K562 (cell line): ENCODE measurements around the gene GNG3. TPM values are rescaled to one million over a fixed set of nuclear protein-coding genes. Genes with fewer than 3 reads are reported as not detected.

Experiments
- ATAC-seq: fragments of 200-7000 bp; cut with Tn5 transposase; 3 replicates; pipeline ENCODE4 v1.9.1; 2020; ENCODE audit warnings: moderate library complexity
- BruUV-seq: library from RNA; stranded (reverse); fragments of 400-500 nt; replicated peaks from 2 replicates; lab custom pipeline; 2021; lab: Mats Ljungman, UMichigan
- CTCF ChIA-PET: fragments of 300-600 bp; formaldehyde crosslinking; extraction: SDS; loops from one replicate; lab custom pipeline; 2021; ENCODE audit warnings: low intra/inter-chr PET ratio; lab: Yijun Ruan, JAX
- POLR2A ChIA-PET: fragments of 300-600, 350-650 bp; sonication (Branson Sonifier 250); formaldehyde crosslinking; extraction: SDS; loops from one replicate; lab custom pipeline; 2021; ENCODE audit warnings: antibody characterized with exemption, inconsistent platforms; lab: Yijun Ruan, JAX
- DNase-seq, 4 experiments: peaks; one replicate each; pipeline versions ENCODE4 v3.0.0 to v3.0.0-alpha.2; 2011 to 2018; ENCODE audit warnings: low spot score in 3 of 4, mixed read lengths in 3 of 4; ENCODE audit errors: extremely low read depth in 1 of 4
- FAIRE-seq: peaks from 2 replicates; lab custom pipeline; 2011; peaks lifted over from hg19 to GRCh38; lab: Jason Lieb, UNC
- H2AFZ ChIP-seq: 2 replicates; pipeline ENCODE4 v1.6.0; 2011; ENCODE audit warnings: low read depth, low read length, control low read depth, inconsistent platforms
- H3K27ac ChIP-seq: fragments of 200-600 bp; 3 replicates; pipeline ENCODE4 v1.8.0; 2011; ENCODE audit warnings: low read depth, mild to moderate bottlenecking, control low read depth, inconsistent platforms, low read length, moderate library complexity, mixed read lengths; ENCODE audit errors: extremely low read depth
- H3K27me3 ChIP-seq, 2 experiments: fragments of 300-600 bp in 1 of 2; 2 replicates in 1 of 2; 3 replicates in 1 of 2; pipeline versions ENCODE4 v1.6.0 to v1.8.0; 2011; ENCODE audit warnings: inconsistent platforms in 2 of 2, low read length in 2 of 2, mild to moderate bottlenecking in 1 of 2, mixed read lengths in 1 of 2, moderate library complexity in 1 of 2; ENCODE audit not compliant: control insufficient read depth in 2 of 2, insufficient read depth in 2 of 2
- H3K36me3 ChIP-seq: fragments of 300-600 bp; 3 replicates; pipeline ENCODE4 v1.8.0; 2011; ENCODE audit warnings: mild to moderate bottlenecking, low read length, inconsistent platforms; ENCODE audit not compliant: control insufficient read depth, insufficient read depth
- H3K4me1 ChIP-seq, 2 experiments: fragments of 200-600 bp in 1 of 2; replicated peaks in 1 of 2; 2 replicates in 1 of 2; 3 replicates in 1 of 2; pipeline versions ENCODE4 v1.5.1 to v1.8.0; 2011; ENCODE audit warnings: inconsistent platforms in 2 of 2, low read length in 2 of 2, mild to moderate bottlenecking in 1 of 2, mixed read lengths in 1 of 2, moderate library complexity in 1 of 2; ENCODE audit not compliant: control insufficient read depth in 2 of 2, insufficient read depth in 2 of 2
- H3K4me2 ChIP-seq: 2 replicates; pipeline ENCODE4 v1.6.1; 2011; ENCODE audit warnings: low read length, control low read depth, inconsistent platforms, mixed read lengths; ENCODE audit not compliant: insufficient read depth
- H3K4me3 ChIP-seq: fragments of 200-600 bp; sonication (generic), shearing (Covaris generic); 2 replicates; pipeline ENCODE4 v1.5.1; 2016; ENCODE audit warnings: control low read depth, inconsistent platforms
- H3K79me2 ChIP-seq: fragments of 200-600 bp; 3 replicates; pipeline ENCODE4 v1.8.0; 2011; ENCODE audit warnings: low read length, inconsistent platforms; ENCODE audit not compliant: control insufficient read depth, insufficient read depth
- H3K9ac ChIP-seq, 2 experiments: 2 replicates each; pipeline versions ENCODE4 v1.6.0 to v1.6.1; 2011; ENCODE audit warnings: low read depth in 2 of 2, low read length in 2 of 2, control low read depth in 1 of 2, inconsistent platforms in 1 of 2, mild to moderate bottlenecking in 1 of 2, mixed read lengths in 1 of 2; ENCODE audit not compliant: insufficient read depth in 1 of 2
- H3K9me1 ChIP-seq: one replicate; pipeline ENCODE4 v1.6.0; 2011; ENCODE audit warnings: inconsistent platforms, mild to moderate bottlenecking, low read length, moderate library complexity; ENCODE audit not compliant: control insufficient read depth, insufficient read depth
- H3K9me3 ChIP-seq: replicated peaks from 2 replicates; pipeline ENCODE4 v1.5.1; 2011; ENCODE audit warnings: low read depth, low read length, inconsistent platforms; ENCODE audit not compliant: control insufficient read depth, insufficient read depth
- H4K20me1 ChIP-seq: replicated peaks from 2 replicates; pipeline ENCODE4 v1.6.1; 2011; ENCODE audit warnings: low read length, inconsistent platforms, mixed read lengths; ENCODE audit not compliant: control insufficient read depth, insufficient read depth
- CAMTA2 ChIP-seq: fragments of 250-450 bp; sonication (Bioruptor Pico); conservative IDR thresholded peaks from 2 replicates; pipeline ENCODE4 v1.5.1; 2022
- CC2D1A ChIP-seq: fragments of 450-650 bp; IDR thresholded peaks from 2 replicates; pipeline ENCODE4 v1.6.1; 2017; ENCODE audit warnings: mild to moderate bottlenecking
- FUS ChIP-seq: fragments of 200-400 bp; formaldehyde crosslinking; optimal IDR thresholded peaks from 2 replicates; pipeline ENCODE3; 2017; ENCODE audit warnings: low read depth, low read length
- JUND ChIP-seq, 2 experiments: IDR thresholded peaks; 2 replicates in 1 of 2; 3 replicates in 1 of 2; pipeline ENCODE4 v1.6.1; 2011; ENCODE audit warnings: borderline replicate concordance in 2 of 2, low read depth in 2 of 2, low read length in 2 of 2, improper control_type of control experiment in 1 of 2, missing biosample characterization in 1 of 2, missing genetic modification characterization in 1 of 2, missing genetic modification reagents in 1 of 2
- RREB1 ChIP-seq: fragments of 250-450 bp; sonication (Bioruptor Pico); IDR thresholded peaks from 2 replicates; pipeline ENCODE4 v1.4.0; 2020
- TAF9B ChIP-seq: fragments of 450-650 bp; IDR thresholded peaks from 2 replicates; pipeline ENCODE4 v1.6.1; 2018; ENCODE audit warnings: mild to moderate bottlenecking; ENCODE audit not compliant: partially characterized antibody
- VEZF1 ChIP-seq: fragments of 200-800 bp; sonication (Bioruptor generic); IDR thresholded peaks from 2 replicates; pipeline ENCODE4 v1.6.1; 2017; ENCODE audit warnings: missing genetic modification characterization, missing compliant biosample characterization
- XRCC3 ChIP-seq: fragments of 450-650 bp; IDR thresholded peaks from 2 replicates; pipeline ENCODE4 v1.6.1; 2017; ENCODE audit warnings: mild to moderate bottlenecking, moderate library complexity
- XRCC5 ChIP-seq: fragments of 200-400 bp; formaldehyde crosslinking; IDR thresholded peaks from 2 replicates; pipeline ENCODE4 v1.6.1; 2017; ENCODE audit warnings: low read depth, mild to moderate bottlenecking, low read length
- ZNF384 ChIP-seq: IDR thresholded peaks from 2 replicates; pipeline ENCODE4 v1.6.1; 2012; ENCODE audit warnings: low read depth, low read length, improper control_type of control experiment
- ZNF431 ChIP-seq: sonication (generic); formaldehyde crosslinking; IDR thresholded peaks from 2 replicates; pipeline ENCODE4 v1.8.0; 2022; ENCODE audit warnings: mild to moderate bottlenecking, missing genetic modification reagents
- ZZZ3 ChIP-seq: fragments of 450-650 bp; IDR thresholded peaks from 2 replicates; pipeline ENCODE4 v1.6.1; 2016; ENCODE audit warnings: antibody characterized with exemption, mild to moderate bottlenecking, moderate library complexity
- WGBS: fragments of 100-300 bp; shearing (Covaris generic); methylation state at CpG from one replicate; pipeline ENCODE4 v1.1.6; 2016; ENCODE audit warnings: low coverage, mixed read lengths; ENCODE audit not compliant: insufficient coverage; ENCODE audit errors: missing lambda C conversion rate; 5-methylcytosine and 5-hydroxymethylcytosine counted together
- in situ Hi-C: fragments of 300-500 bp; cut with MboI; formaldehyde crosslinking; loops from 4 replicates; pipeline ENCODE4 v1.15.0; 2018; ENCODE audit warnings: inconsistent platforms, mixed read lengths
- intact Hi-C: fragments of 100-400 bp; cut with micrococcal nuclease; formaldehyde crosslinking; loops from 2 replicates; pipeline ENCODE4 v1.14.2; 2022
- polyA plus RNA-seq, 8 experiments: library from polyadenylated mRNA; depleted of rRNA in 4 of 8; stranded (reverse) in 5 of 8; unstranded in 3 of 8; fragments of >200 nt; fragmentation: Nextera tagmentation in 2 of 8; fragmentation: Illumina TruSeq in 1 of 8; extraction: Ambion mirVana in 2 of 8; extraction: Trizol in 1 of 8; gene quantifications; 2 replicates each; pipeline versions ENCODE4 v1.2.1 to v1.2.3, GENCODE V29; 2011 to 2014; ENCODE audit warnings: inconsistent platforms in 1 of 8, missing spikeins in 1 of 8
- total RNA-seq, 7 experiments: library from RNA; depleted of rRNA in 6 of 7; stranded (reverse); fragments of >200 nt in 6 of 7; fragmentation: Illumina TruSeq in 2 of 7; extraction: Trizol in 2 of 7; gene quantifications; 2 replicates each; pipeline versions ENCODE4 v1.2.1 to v1.2.3, GENCODE V29; 2011 to 2021; ENCODE audit warnings: low replicate concordance in 1 of 7
- TF ChIP-seq, protein P1 (sequence below): fragments of 200-800 bp; sonication (Bioruptor generic); IDR thresholded peaks from 2 replicates; pipeline ENCODE4 v1.6.1; 2017; ENCODE audit warnings: missing genetic modification characterization, missing compliant biosample characterization

The GNG3 gene
- total and polyA plus RNA-seq, 9 of the 15 experiments (the other 6 are each of a cell fraction or from before 2014, with no cell fraction given) = 0.07 TPM; not detected in 8

- Histone ChIP-seq H3K9me1 (no peaks in the 10 kb centered on the region), H3K4me1 (peaks cover 14 to 28% of the 10 kb centered on the region in 2 experiments; a peak in 4 of 5 replicates), H3K27me3 (no peaks in the 10 kb centered on the region), H3K79me2 (peaks cover 22% of the 10 kb centered on the region), H3K27ac (no peak overlapping the region), H2AFZ (no peak overlapping the region), H4K20me1 (no peaks in the 10 kb centered on the region), H3K9ac (peak overlapping the region in 1 of 2 experiments; percentile 77; a peak in 2 of 4 replicates), H3K4me3 (no peak overlapping the region), H3K9me3 (no peaks in the 10 kb centered on the region), H3K36me3 (peaks cover 20% of the 10 kb centered on the region; the same call in 1 of the 3 replicates), H3K4me2 (no peak overlapping the region)
- ATAC-seq (no peak), DNase-seq (no peak), FAIRE-seq (no peak)
- in situ Hi-C loops = no loop called here
- ChIA-PET CTCF (interaction anchor here (0.7 kb wide), 1 partner anchor 15 kb away, joined by 3 read pairs; no protein-coding TSS in a partner anchor), POLR2A (interaction anchor here (0.8 to 1.8 kb wide), 5 partner anchors 9 to 178 kb away, joined by 3 to 19 read pairs (median 3); partner anchors contain the start of genes HNRNPUL2, POLR2G, TAF6L and TTC9C)
- intact Hi-C loops = no loop called here
- 94% methylated on average over 14 of the region's 14 CpGs for WGBS
- BruUV-seq = no TSS peak
- no peak for TF ChIP-seq ZZZ3
- no peak for TF ChIP-seq XRCC5
- TF ChIP-seq VEZF1 (CRISPR knock-in tag) = no peak
- TF ChIP-seq FUS = no peak
- no peak for TF ChIP-seq CAMTA2 (CRISPR knock-in tag)
- no peak for TF ChIP-seq TAF9B
- TF ChIP-seq, protein P1, sequence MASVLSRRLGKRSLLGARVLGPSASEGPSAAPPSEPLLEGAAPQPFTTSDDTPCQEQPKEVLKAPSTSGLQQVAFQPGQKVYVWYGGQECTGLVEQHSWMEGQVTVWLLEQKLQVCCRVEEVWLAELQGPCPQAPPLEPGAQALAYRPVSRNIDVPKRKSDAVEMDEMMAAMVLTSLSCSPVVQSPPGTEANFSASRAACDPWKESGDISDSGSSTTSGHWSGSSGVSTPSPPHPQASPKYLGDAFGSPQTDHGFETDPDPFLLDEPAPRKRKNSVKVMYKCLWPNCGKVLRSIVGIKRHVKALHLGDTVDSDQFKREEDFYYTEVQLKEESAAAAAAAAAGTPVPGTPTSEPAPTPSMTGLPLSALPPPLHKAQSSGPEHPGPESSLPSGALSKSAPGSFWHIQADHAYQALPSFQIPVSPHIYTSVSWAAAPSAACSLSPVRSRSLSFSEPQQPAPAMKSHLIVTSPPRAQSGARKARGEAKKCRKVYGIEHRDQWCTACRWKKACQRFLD (CRISPR knock-in tag) = no peak
- TF ChIP-seq RREB1 (CRISPR knock-in tag) = no peak
- no peak for TF ChIP-seq ZNF431
- TF ChIP-seq XRCC3 = no peak
- TF ChIP-seq CC2D1A = no peak
- TF ChIP-seq ZNF384 = no peak
- no peak for TF ChIP-seq JUND (IDR thresholded peaks at IDR 0.05; ENCODE audit: borderline replicate concordance, low read depth, low read length)
- TF ChIP-seq JUND (tag; IDR thresholded peaks at IDR 0.05; ENCODE audit: borderline replicate concordance, low read depth, low read length) = no peak
Measured at GRCh38 chr11:62752177-62752785, 44.8 kb downstream of the GNG3 start.
